Type B pancreatic cell (in vitro differentiated cells): ENCODE data around the gene BLID. TPM values are rescaled to one million over a fixed set of nuclear protein-coding genes. Genes with fewer than 3 reads are reported as not detected.

Source experiments
- DNase-seq: peaks from one replicate; pipeline ENCODE4 v3.0.0; 2021; ENCODE audit warnings: mixed read lengths; ENCODE audit not compliant: unreplicated experiment; ENCODE audit errors: extremely low spot score
- H3K27ac Mint-ChIP-seq: 2 replicates; pipeline ENCODE4 v1.8.0; 2021; ENCODE audit warnings: mild to moderate bottlenecking, mixed read lengths
- H3K27me3 Mint-ChIP-seq: 2 replicates; pipeline ENCODE4 v1.8.0; 2021; ENCODE audit warnings: mixed read lengths
- H3K36me3 Mint-ChIP-seq: 2 replicates; pipeline ENCODE4 v1.8.0; 2021; ENCODE audit warnings: mixed read lengths
- H3K4me1 Mint-ChIP-seq: one replicate; pipeline ENCODE4 v1.8.0; 2021; ENCODE audit warnings: mixed read lengths; ENCODE audit not compliant: unreplicated experiment
- H3K4me3 Mint-ChIP-seq: 2 replicates; pipeline ENCODE4 v1.8.0; 2021; ENCODE audit warnings: mild to moderate bottlenecking, mixed read lengths
- H3K9me3 Mint-ChIP-seq: 2 replicates; pipeline ENCODE4 v1.8.0; 2021; ENCODE audit warnings: mixed read lengths
- CTCF ChIP-seq: fragments of 200-600 bp; sonication (generic); conservative IDR thresholded peaks from 2 replicates; pipeline ENCODE4 v1.5.0; 2021; ENCODE audit warnings: antibody characterized with exemption, mild to moderate bottlenecking
- total RNA-seq: library from RNA; stranded (reverse); gene quantifications from 2 replicates; pipeline ENCODE4 v1.2.1, GENCODE V29; 2021; ENCODE audit warnings: low replicate concordance

Gene BLID
- total RNA-seq, 1 donor from 2014 or later, result 0.48 TPM

- no peak overlapping the region for H3K27ac Mint-ChIP-seq
- H3K4me3 Mint-ChIP-seq, result no peak overlapping the region
- no peaks in the 10 kb centered on the region for H3K36me3 Mint-ChIP-seq
- no peak for TF ChIP-seq CTCF
- peaks cover 9% of the 10 kb centered on the region for H3K4me1 Mint-ChIP-seq
- peaks cover 4% of the 10 kb centered on the region for H3K9me3 Mint-ChIP-seq
- no peaks in the 10 kb centered on the region for H3K27me3 Mint-ChIP-seq
- no peak for DNase-seq
These were observed 1.0 kb downstream of the BLID start for GRCh38 chr11:122114976-122115375.

GRCh38 chr11:122113836-122114825 lies 1.9 kb downstream of the BLID start:
- H3K4me1 Mint-ChIP-seq, result peaks cover 9% of the 10 kb centered on the region
- H3K27ac Mint-ChIP-seq, result no peak overlapping the region
- TF ChIP-seq CTCF, result no peak
- peaks cover 4% of the 10 kb centered on the region for H3K9me3 Mint-ChIP-seq
- H3K36me3 Mint-ChIP-seq, result no peaks in the 10 kb centered on the region
- no peak overlapping the region for H3K4me3 Mint-ChIP-seq
- no peaks in the 10 kb centered on the region for H3K27me3 Mint-ChIP-seq
- DNase-seq, result no peak

- DNase-seq, result no peak
- H3K9me3 Mint-ChIP-seq, result peaks cover 4% of the 10 kb centered on the region
These were observed 3.3 kb downstream of the BLID start for GRCh38 chr11:122112470-122113365.

GRCh38 chr11:122109932-122110331 lies 6.1 kb downstream of the BLID start:
- Mint-ChIP-seq H3K27me3 (no peaks in the 10 kb centered on the region), H3K9me3 (no peaks in the 10 kb centered on the region), H3K27ac (no peak overlapping the region), H3K36me3 (no peaks in the 10 kb centered on the region), H3K4me3 (no peak overlapping the region), H3K4me1 (peaks cover 4% of the 10 kb centered on the region)
- DNase-seq, result no peak
- no peak for TF ChIP-seq CTCF

More at GRCh38 chr11:122112470-122113365, 3.3 kb downstream of the BLID start:
- H3K4me1 Mint-ChIP-seq, result peaks cover 9% of the 10 kb centered on the region
- H3K4me3 Mint-ChIP-seq, result no peak overlapping the region
- H3K27ac Mint-ChIP-seq, result no peak overlapping the region
- TF ChIP-seq CTCF, result no peak
- no peaks in the 10 kb centered on the region for H3K27me3 Mint-ChIP-seq
- H3K36me3 Mint-ChIP-seq, result no peaks in the 10 kb centered on the region

GRCh38 chr11:122108828-122109227 lies 7.2 kb downstream of the BLID start:
- no peak overlapping the region for H3K4me3 Mint-ChIP-seq
- H3K9me3 Mint-ChIP-seq, result no peaks in the 10 kb centered on the region
- no peak overlapping the region for H3K27ac Mint-ChIP-seq
- DNase-seq, result no peak
- no peaks in the 10 kb centered on the region for H3K27me3 Mint-ChIP-seq
- peaks cover 4% of the 10 kb centered on the region for H3K4me1 Mint-ChIP-seq
- H3K36me3 Mint-ChIP-seq, result no peaks in the 10 kb centered on the region
- no peak for TF ChIP-seq CTCF
